Lower lobe of right lung (tissue), 2 donors: Measurements from ENCODE around the gene HARS1. TPM values are rescaled to one million over a fixed set of nuclear protein-coding genes. Genes with fewer than 3 reads are reported as not detected.
A peak's percentile ranks its signal among the peaks of the same experiment; 100 is the strongest.
"Not testable (repeated sequence)": the region's sequence is repeated elsewhere in the genome, so short reads cannot be mapped to it uniquely, and the experiment has no call there.

Experiments used
- ATAC-seq, 2 donors: fragments of 200-7000 bp; cut with Tn5 transposase; one replicate each; pipeline ENCODE4 v1.9.1; 2020 to 2022; ENCODE audit warnings: mild to moderate bottlenecking in 2 of 2, moderate library complexity in 2 of 2
- DNase-seq: peaks from one replicate; pipeline ENCODE4 v3.0.0-alpha.2; 2020
- H3K27ac ChIP-seq: fragments of 200-600 bp; one replicate; pipeline ENCODE4 v1.8.0; 2022
- H3K27me3 ChIP-seq: fragments of 200-600 bp; one replicate; pipeline ENCODE4 v1.8.0; 2022; ENCODE audit warnings: low read depth
- H3K36me3 ChIP-seq: fragments of 200-600 bp; one replicate; pipeline ENCODE4 v1.8.0; 2022; ENCODE audit warnings: mild to moderate bottlenecking
- H3K4me1 ChIP-seq: fragments of 200-600 bp; one replicate; pipeline ENCODE4 v1.8.0; 2022
- H3K4me3 ChIP-seq: fragments of 200-600 bp; one replicate; pipeline ENCODE4 v1.8.0; 2022; ENCODE audit warnings: mild to moderate bottlenecking
- H3K9me3 ChIP-seq: fragments of 200-600 bp; one replicate; pipeline ENCODE4 v1.8.0; 2022
- CTCF ChIP-seq: fragments of 200-600 bp; IDR thresholded peaks from one replicate; pipeline ENCODE4 v1.8.0; 2022; ENCODE audit warnings: antibody characterized with exemption, mild to moderate bottlenecking
- intact Hi-C: fragments of 100-400 bp; cut with DNase I; formaldehyde crosslinking; loops from one replicate; pipeline ENCODE4 v1.11.0; 2022
- total RNA-seq: library from RNA; stranded (reverse); fragmentation: NEBNext Ultra II Directional; extraction: Animal tissue kit (Norgen Biotek cat#: 25700); gene quantifications from one replicate; pipeline ENCODE4 v1.2.1, GENCODE V29; 2021
- donor health status: DM: no; HTN: yes; CAD: no; lungs with severe emphysema.

HARS1 gene
- total RNA-seq, 1 donor from 2014 or later = 44.5 TPM

- peak; percentile 28 to 54 for ATAC-seq
- DNase-seq = peak; percentile 64
- Histone ChIP-seq H3K36me3 (peaks cover 93% of the 10 kb centered on the region), H3K4me1 (no peaks in the 10 kb centered on the region), H3K27ac (no peak overlapping the region), H3K27me3 (no peaks in the 10 kb centered on the region), H3K9me3 (no peaks in the 10 kb centered on the region), H3K4me3 (no peak overlapping the region)
- intact Hi-C loops = no loop called here
- no peak for TF ChIP-seq CTCF
Measured at GRCh38 chr5:140672455-140673186, 18.5 kb downstream of the HARS1 start.

GRCh38 chr5:140671472-140672125 is 19.6 kb downstream of the HARS1 start:
- TF ChIP-seq CTCF = no peak
- intact Hi-C loops = no loop called here
- Histone ChIP-seq H3K36me3 (peaks cover 87% of the 10 kb centered on the region), H3K9me3 (no peaks in the 10 kb centered on the region), H3K4me3 (no peak overlapping the region), H3K4me1 (peaks cover 6% of the 10 kb centered on the region), H3K27me3 (no peaks in the 10 kb centered on the region), H3K27ac (no peak overlapping the region)
- DNase-seq (no peak), ATAC-seq (no peak)

GRCh38 chr5:140671035-140671434 is 20.1 kb downstream of the HARS1 start:
- H3K27ac ChIP-seq, H3K9me3 ChIP-seq, intact Hi-C loops, H3K27me3 ChIP-seq, DNase-seq, H3K4me3 ChIP-seq: not testable (repeated sequence)
- ATAC-seq = peak in 1 of 2 donors; percentile 35
- H3K36me3 ChIP-seq = peaks cover 82% of the 10 kb centered on the region
- peaks cover 11% of the 10 kb centered on the region for H3K4me1 ChIP-seq

GRCh38 chr5:140664359-140665119 is 26.6 kb downstream of the HARS1 start, which contains the start of gene WDR55:
WDR55 (plus strand) TSS chr5:140664904; CDS start chr5:140664913, 9 bp downstream.
- Histone ChIP-seq H3K4me3 (peak within 1 kb of the TSS; percentile 99), H3K4me1 (peaks cover 27% of the 10 kb centered on the region), H3K27me3 (no peaks in the 10 kb centered on the region), H3K9me3 (no peaks in the 10 kb centered on the region), H3K36me3 (peaks cover 61% of the 10 kb centered on the region), H3K27ac (peak within 1 kb of the TSS; percentile 90)
- peak; percentile 98 for DNase-seq
- TF ChIP-seq CTCF = no peak
- intact Hi-C loops = no loop called here
- ATAC-seq = peak; percentile 99 to 100

- intact Hi-C loops = no loop called here
- peak in 1 of 2 donors; percentile 23 for ATAC-seq
- TF ChIP-seq CTCF = no peak
- Histone ChIP-seq H3K27ac (peak overlapping the region; percentile 90), H3K9me3 (no peaks in the 10 kb centered on the region), H3K36me3 (peaks cover 61% of the 10 kb centered on the region), H3K4me1 (peaks cover 27% of the 10 kb centered on the region), H3K4me3 (peak overlapping the region; percentile 99), H3K27me3 (no peaks in the 10 kb centered on the region)
- no peak for DNase-seq
Measured at GRCh38 chr5:140664030-140664358, 27.2 kb downstream of the HARS1 start.

- peaks cover 78% of the 10 kb centered on the region for H3K36me3 ChIP-seq
Measured at GRCh38 chr5:140660371-140660770, 30.8 kb downstream of the HARS1 start.

More at GRCh38 chr5:140660371-140660770, 30.8 kb downstream of the HARS1 start:
- H3K4me1 ChIP-seq, ATAC-seq, DNase-seq, intact Hi-C loops, H3K4me3 ChIP-seq, H3K9me3 ChIP-seq, H3K27me3 ChIP-seq, H3K27ac ChIP-seq: not testable (repeated sequence)
